HL-60 (cell line): ENCODE results near the gene HIGD2A.

Experiments used
- CTCF ChIP-seq: IDR thresholded peaks from one replicate; pipeline ENCODE4 v1.5.1; 2011; ENCODE audit warnings: low read length, control low read depth, inconsistent platforms; ENCODE audit not compliant: insufficient read depth
- GABPA ChIP-seq: IDR thresholded peaks from 2 replicates; pipeline ENCODE4 v1.6.1; 2012; ENCODE audit warnings: low read depth
- POLR2AphosphoS5 ChIP-seq: IDR thresholded peaks from 2 replicates; pipeline ENCODE4 v1.6.1; 2012; ENCODE audit warnings: low read depth
- TF ChIP-seq, protein P1 (sequence below): IDR thresholded peaks from 2 replicates; pipeline ENCODE4 v1.6.1; 2012; ENCODE audit warnings: low read depth; ENCODE audit not compliant: insufficient replicate concordance

DNA sequence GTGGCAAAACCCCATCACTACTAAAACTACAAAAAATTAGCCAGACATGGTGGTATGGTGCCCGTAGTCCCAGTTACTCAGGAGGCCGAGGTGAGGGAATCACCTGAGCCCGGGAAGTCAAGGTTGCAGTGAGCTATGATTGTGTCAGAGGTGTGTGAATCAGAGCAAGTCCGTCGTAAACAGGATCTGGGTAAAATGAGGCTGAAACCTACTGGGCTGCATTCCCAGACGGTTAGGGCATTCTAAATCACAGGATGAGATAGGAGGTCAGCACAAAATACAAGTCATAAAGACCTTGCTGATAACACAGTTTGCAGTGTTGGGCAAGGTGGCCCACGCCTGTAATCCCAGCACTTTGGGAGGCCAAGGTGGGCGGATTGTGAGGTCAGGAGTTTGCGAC is 29.7 kb downstream of the HIGD2A start:
- no peak for TF ChIP-seq POLR2AphosphoS5
- TF ChIP-seq, protein P1, sequence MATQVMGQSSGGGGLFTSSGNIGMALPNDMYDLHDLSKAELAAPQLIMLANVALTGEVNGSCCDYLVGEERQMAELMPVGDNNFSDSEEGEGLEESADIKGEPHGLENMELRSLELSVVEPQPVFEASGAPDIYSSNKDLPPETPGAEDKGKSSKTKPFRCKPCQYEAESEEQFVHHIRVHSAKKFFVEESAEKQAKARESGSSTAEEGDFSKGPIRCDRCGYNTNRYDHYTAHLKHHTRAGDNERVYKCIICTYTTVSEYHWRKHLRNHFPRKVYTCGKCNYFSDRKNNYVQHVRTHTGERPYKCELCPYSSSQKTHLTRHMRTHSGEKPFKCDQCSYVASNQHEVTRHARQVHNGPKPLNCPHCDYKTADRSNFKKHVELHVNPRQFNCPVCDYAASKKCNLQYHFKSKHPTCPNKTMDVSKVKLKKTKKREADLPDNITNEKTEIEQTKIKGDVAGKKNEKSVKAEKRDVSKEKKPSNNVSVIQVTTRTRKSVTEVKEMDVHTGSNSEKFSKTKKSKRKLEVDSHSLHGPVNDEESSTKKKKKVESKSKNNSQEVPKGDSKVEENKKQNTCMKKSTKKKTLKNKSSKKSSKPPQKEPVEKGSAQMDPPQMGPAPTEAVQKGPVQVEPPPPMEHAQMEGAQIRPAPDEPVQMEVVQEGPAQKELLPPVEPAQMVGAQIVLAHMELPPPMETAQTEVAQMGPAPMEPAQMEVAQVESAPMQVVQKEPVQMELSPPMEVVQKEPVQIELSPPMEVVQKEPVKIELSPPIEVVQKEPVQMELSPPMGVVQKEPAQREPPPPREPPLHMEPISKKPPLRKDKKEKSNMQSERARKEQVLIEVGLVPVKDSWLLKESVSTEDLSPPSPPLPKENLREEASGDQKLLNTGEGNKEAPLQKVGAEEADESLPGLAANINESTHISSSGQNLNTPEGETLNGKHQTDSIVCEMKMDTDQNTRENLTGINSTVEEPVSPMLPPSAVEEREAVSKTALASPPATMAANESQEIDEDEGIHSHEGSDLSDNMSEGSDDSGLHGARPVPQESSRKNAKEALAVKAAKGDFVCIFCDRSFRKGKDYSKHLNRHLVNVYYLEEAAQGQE = no peak
- no peak for TF ChIP-seq CTCF
- TF ChIP-seq GABPA = no peak
